HepG2 (cell line): ENCODE measurements around the gene METTL22. TPM values are rescaled to one million over a fixed set of nuclear protein-coding genes. Genes with fewer than 3 reads are reported as not detected.

ENCODE experiments used
- ASH2L ChIP-seq: fragments of 300-600, 200-600 bp; sonication (generic); IDR thresholded peaks from 2 replicates; pipeline ENCODE4 v1.7.0; 2017; ENCODE audit warnings: low read depth, mild to moderate bottlenecking, moderate library complexity, mixed read lengths, low read length; ENCODE audit not compliant: insufficient read length
- BRCA1 ChIP-seq: sonication (generic); formaldehyde crosslinking; IDR thresholded peaks from 2 replicates; pipeline ENCODE4 v1.4.0; 2020; ENCODE audit warnings: missing genetic modification reagents
- CBX2 ChIP-seq, 2 experiments: fragments of 200-600 bp in 1 of 2; sonication (generic); formaldehyde crosslinking in 1 of 2; IDR thresholded peaks; 2 replicates each; pipeline versions ENCODE4 v1.7.0 to v1.8.1; 2018 to 2022; ENCODE audit warnings: low read depth in 2 of 2, low read length in 1 of 2, mild to moderate bottlenecking in 1 of 2, missing genetic modification reagents in 1 of 2
- DDIT3 ChIP-seq: sonication (generic); formaldehyde crosslinking; IDR thresholded peaks from 2 replicates; pipeline ENCODE4 v1.4.0; 2020; ENCODE audit warnings: mild to moderate bottlenecking, missing genetic modification reagents
- GFI1 ChIP-seq: sonication (generic); formaldehyde crosslinking; IDR thresholded peaks from 2 replicates; pipeline ENCODE4 v1.5.0; 2020; ENCODE audit warnings: missing genetic modification reagents, mild to moderate bottlenecking, borderline replicate concordance
- IRF1 ChIP-seq: sonication (generic); formaldehyde crosslinking; IDR thresholded peaks from 2 replicates; pipeline ENCODE4 v1.4.0; 2020; ENCODE audit warnings: low read depth, mild to moderate bottlenecking, missing genetic modification reagents
- ISX ChIP-seq: sonication (generic); formaldehyde crosslinking; conservative IDR thresholded peaks from 2 replicates; pipeline ENCODE4 v1.5.0; 2020; ENCODE audit warnings: missing genetic modification reagents
- KDM5B ChIP-seq: sonication (generic); formaldehyde crosslinking; IDR thresholded peaks from 2 replicates; pipeline ENCODE4 v1.4.0; 2020; ENCODE audit warnings: missing genetic modification reagents, mild to moderate bottlenecking, borderline replicate concordance
- KLF12 ChIP-seq: sonication (generic); formaldehyde crosslinking; IDR thresholded peaks from 2 replicates; pipeline ENCODE4 v1.4.0; 2020; ENCODE audit warnings: missing genetic modification reagents, borderline replicate concordance
- LBX2 ChIP-seq: sonication (generic); formaldehyde crosslinking; IDR thresholded peaks from 2 replicates; pipeline ENCODE4 v1.5.0; 2020; ENCODE audit warnings: missing genetic modification reagents, mild to moderate bottlenecking, borderline replicate concordance
- MTF2 ChIP-seq: sonication (generic); formaldehyde crosslinking; IDR thresholded peaks from 2 replicates; pipeline ENCODE4 v1.5.0; 2020; ENCODE audit warnings: missing genetic modification reagents, borderline replicate concordance
- NBN ChIP-seq: fragments of 450-650 bp; conservative IDR thresholded peaks from 2 replicates; pipeline ENCODE4 v1.6.1; 2017
- NCOA5 ChIP-seq: sonication (generic); formaldehyde crosslinking; IDR thresholded peaks from 2 replicates; pipeline ENCODE4 v1.4.0; 2020; ENCODE audit warnings: missing genetic modification reagents
- RCOR2 ChIP-seq: IDR thresholded peaks from 2 replicates; pipeline ENCODE4 v1.6.1; 2016; ENCODE audit warnings: missing biosample characterization, missing genetic modification reagents
- RXRA ChIP-seq: sonication (generic); formaldehyde crosslinking; IDR thresholded peaks from 2 replicates; pipeline ENCODE4 v1.5.1; 2020; ENCODE audit warnings: missing genetic modification reagents
- ZBED4 ChIP-seq: sonication (generic); formaldehyde crosslinking; IDR thresholded peaks from 2 replicates; pipeline ENCODE4 v1.4.0; 2020; ENCODE audit warnings: missing genetic modification reagents, borderline replicate concordance
- ZBTB39 ChIP-seq: sonication (generic); formaldehyde crosslinking; IDR thresholded peaks from 2 replicates; pipeline ENCODE4 v1.5.0; 2020; ENCODE audit warnings: missing genetic modification reagents
- ZBTB42 ChIP-seq: sonication (generic); formaldehyde crosslinking; IDR thresholded peaks from 2 replicates; pipeline ENCODE4 v1.5.0; 2020; ENCODE audit warnings: mild to moderate bottlenecking, missing genetic modification reagents
- ZNF253 ChIP-seq: sonication (generic); formaldehyde crosslinking; IDR thresholded peaks from 2 replicates; pipeline ENCODE4 v1.8.0; 2022; ENCODE audit warnings: mild to moderate bottlenecking, missing genetic modification reagents, borderline replicate concordance
- ZNF256 ChIP-seq: sonication (generic); formaldehyde crosslinking; conservative IDR thresholded peaks from 2 replicates; pipeline ENCODE4 v1.4.0; 2020; ENCODE audit warnings: missing genetic modification reagents
- ZNF30 ChIP-seq: sonication (generic); formaldehyde crosslinking; IDR thresholded peaks from 2 replicates; pipeline ENCODE4 v1.5.0; 2020; ENCODE audit warnings: mild to moderate bottlenecking, missing genetic modification reagents
- ZNF333 ChIP-seq: sonication (generic); formaldehyde crosslinking; IDR thresholded peaks from 2 replicates; pipeline ENCODE4 v1.4.0; 2020; ENCODE audit warnings: mild to moderate bottlenecking, missing genetic modification reagents, borderline replicate concordance
- ZNF33B ChIP-seq: sonication (generic); formaldehyde crosslinking; IDR thresholded peaks from 2 replicates; pipeline ENCODE4 v1.5.1; 2020; ENCODE audit warnings: mild to moderate bottlenecking, missing genetic modification reagents
- ZNF615 ChIP-seq: sonication (generic); formaldehyde crosslinking; IDR thresholded peaks from 2 replicates; pipeline ENCODE4 v1.5.0; 2020; ENCODE audit warnings: mild to moderate bottlenecking, missing genetic modification reagents, borderline replicate concordance
- polyA plus RNA-seq, 8 experiments: library from polyadenylated mRNA; depleted of rRNA in 3 of 8; stranded (reverse) in 7 of 8; unstranded in 1 of 8; fragments of >200 nt; fragmentation: Illumina TruSeq in 4 of 8; extraction: Trizol in 4 of 8; gene quantifications; 2 replicates each; pipeline versions ENCODE4 v1.2.1 to v1.2.3, GENCODE V29; 2011 to 2016; ENCODE audit warnings: low read depth in 4 of 8, missing spikeins in 1 of 8, mixed read lengths in 1 of 8; ENCODE audit not compliant: insufficient read depth in 1 of 8
- total RNA-seq, 5 experiments: library from RNA; depleted of rRNA; stranded (reverse); fragments of >200 nt; fragmentation: Illumina TruSeq; extraction: Trizol; gene quantifications; 2 replicates each; pipeline ENCODE4 v1.2.3, GENCODE V29; 2016; ENCODE audit warnings: low read depth in 1 of 5

The METTL22 gene
- total and polyA plus RNA-seq, 2 of the 13 experiments (the other 11 are each of a cell fraction or from before 2014, with no cell fraction given), result 36.2 to 94.8 TPM

GRCh38 chr16:8660841-8661301 is 39.4 kb downstream of the METTL22 start (continued):
- no peak for TF ChIP-seq ZBTB39 (CRISPR knock-in tag)
- TF ChIP-seq MTF2 (CRISPR knock-in tag), result no peak
- no peak for TF ChIP-seq ZBED4 (CRISPR knock-in tag)
- no peak; the same call in 1 of the 2 replicates for TF ChIP-seq GFI1 (CRISPR knock-in tag)
- TF ChIP-seq ISX, result no peak
- no peak for TF ChIP-seq KDM5B (CRISPR knock-in tag)
- no peak for TF ChIP-seq NBN
- TF ChIP-seq RCOR2 (CRISPR knock-in tag), result no peak
- no peak for TF ChIP-seq ZBTB42 (CRISPR knock-in tag)
- no peak for TF ChIP-seq ASH2L
- no peak for TF ChIP-seq DDIT3 (CRISPR knock-in tag)
- no peak for TF ChIP-seq ZNF333
- no peak for TF ChIP-seq ZNF30 (CRISPR knock-in tag)
- no peak for TF ChIP-seq ZNF256 (CRISPR knock-in tag)
- no peak for TF ChIP-seq LBX2 (CRISPR knock-in tag)
- TF ChIP-seq BRCA1 (CRISPR knock-in tag), result no peak
- TF ChIP-seq NCOA5 (CRISPR knock-in tag), result no peak
- TF ChIP-seq IRF1, result no peak
- no peak for TF ChIP-seq ZNF253 (CRISPR knock-in tag)
- peak; percentile 33; the same call in 1 of the 2 replicates for TF ChIP-seq RXRA (CRISPR knock-in tag)
- TF ChIP-seq ZNF33B (CRISPR knock-in tag), result no peak
- TF ChIP-seq ZNF615 (CRISPR knock-in tag), result no peak
- TF ChIP-seq CBX2 (IDR thresholded peaks at IDR 0.05; ENCODE audit: low read depth, low read length), result no peak
- no peak for TF ChIP-seq CBX2 (CRISPR knock-in tag; IDR thresholded peaks at IDR 0.05; ENCODE audit: low read depth)
- TF ChIP-seq KLF12 (CRISPR knock-in tag), result no peak
